Left renal pelvis (tissue), 4 donors: ENCODE data around the gene KCNMA1. TPM values are rescaled to one million over a fixed set of nuclear protein-coding genes. Genes with fewer than 3 reads are reported as not detected.
A peak's percentile ranks its signal among the peaks of the same experiment; 100 is the strongest.
"Not testable (repeated sequence)": the region's sequence is repeated elsewhere in the genome, so short reads cannot be mapped to it uniquely, and the experiment has no call there.

Source experiments
- DNase-seq, 4 donors: peaks; one replicate each; pipeline ENCODE4 v3.0.0-alpha.2; 2013; ENCODE audit warnings: low read depth in 4 of 4, low spot score in 3 of 4
- polyA plus RNA-seq, 4 donors: library from polyadenylated mRNA; unstranded; fragments of 120-200 nt; gene quantifications; one replicate each; pipeline ENCODE4 v1.2.1, GENCODE V29; 2013; ENCODE audit not compliant: insufficient read length in 4 of 4

The KCNMA1 gene
- polyA plus RNA-seq, 4 donors: 3.3 to 4.9 (median 4.4) TPM

DNA sequence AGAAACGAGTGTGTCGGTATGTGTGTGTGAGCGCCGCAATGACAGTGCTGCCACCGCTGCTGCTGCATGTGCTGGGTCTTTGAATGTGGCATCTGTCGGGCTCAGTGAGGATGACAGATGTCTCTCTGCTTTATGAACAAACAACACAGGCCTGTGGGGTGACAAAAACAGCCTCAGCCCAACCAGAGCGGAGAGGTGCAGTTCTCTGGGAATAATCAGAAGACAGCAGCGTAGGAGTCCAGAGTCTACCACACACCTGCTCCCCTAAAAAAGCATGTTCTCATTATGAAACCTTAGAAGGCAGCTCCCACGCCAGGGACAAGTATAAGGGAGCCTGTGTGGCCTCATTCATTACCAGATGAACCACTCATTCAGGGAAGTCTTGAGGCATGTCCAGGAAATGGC lies 278.3 kb downstream of the KCNMA1 start:
- DNase-seq: no peak

DNA sequence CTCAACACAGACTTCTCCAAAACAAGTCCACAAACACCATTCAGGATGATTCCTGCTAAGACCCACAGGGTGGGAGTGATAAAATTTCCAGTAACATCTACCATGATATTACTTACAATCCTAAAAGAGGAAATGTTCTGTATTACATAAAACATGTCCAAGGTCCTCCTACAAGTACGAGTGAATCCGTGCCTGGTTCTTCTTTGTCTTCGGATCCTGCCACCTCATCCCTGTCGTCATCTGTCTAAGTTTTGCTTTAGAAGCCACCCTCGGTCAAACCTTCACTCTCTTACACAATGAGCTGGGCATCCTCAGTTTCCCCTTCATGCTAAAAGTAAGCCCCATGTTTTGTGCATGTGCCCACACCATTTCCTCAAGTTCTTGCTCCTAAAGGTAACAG lies 279.0 kb downstream of the KCNMA1 start:
- no peak for DNase-seq

DNA sequence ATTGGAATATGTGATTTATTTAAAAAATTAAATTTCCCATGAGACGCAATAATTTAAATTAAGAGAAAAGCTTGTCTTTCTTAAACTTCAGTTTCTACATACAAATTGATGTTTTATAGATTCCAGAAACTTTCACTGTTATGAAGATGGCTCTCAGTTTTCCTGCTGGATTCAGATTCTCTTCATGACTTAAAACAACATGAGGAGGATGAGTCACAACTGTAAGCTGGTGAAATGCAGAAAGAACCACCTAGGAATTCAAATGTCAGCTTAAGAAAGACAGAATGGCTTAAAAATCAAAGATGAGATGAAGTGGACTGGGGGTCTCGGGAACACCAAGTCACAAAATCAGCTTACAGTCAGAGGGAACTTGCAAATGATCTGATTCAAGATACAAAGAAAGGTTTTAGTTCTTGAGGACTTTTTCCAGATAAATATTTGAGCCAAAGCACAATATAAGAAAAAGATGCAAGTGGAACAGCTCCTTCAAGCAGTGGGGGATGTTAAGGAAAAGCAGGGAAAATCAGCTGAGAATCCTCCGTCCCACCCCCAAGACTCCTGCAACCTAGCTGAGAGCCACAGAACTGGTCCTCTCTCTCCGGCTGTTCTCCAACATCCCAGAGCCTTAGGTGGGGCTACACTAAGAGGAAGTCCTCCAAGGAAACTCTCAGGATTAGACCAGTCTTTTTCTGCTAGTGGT lies 279.8 kb downstream of the KCNMA1 start:
- DNase-seq: no peak

DNA sequence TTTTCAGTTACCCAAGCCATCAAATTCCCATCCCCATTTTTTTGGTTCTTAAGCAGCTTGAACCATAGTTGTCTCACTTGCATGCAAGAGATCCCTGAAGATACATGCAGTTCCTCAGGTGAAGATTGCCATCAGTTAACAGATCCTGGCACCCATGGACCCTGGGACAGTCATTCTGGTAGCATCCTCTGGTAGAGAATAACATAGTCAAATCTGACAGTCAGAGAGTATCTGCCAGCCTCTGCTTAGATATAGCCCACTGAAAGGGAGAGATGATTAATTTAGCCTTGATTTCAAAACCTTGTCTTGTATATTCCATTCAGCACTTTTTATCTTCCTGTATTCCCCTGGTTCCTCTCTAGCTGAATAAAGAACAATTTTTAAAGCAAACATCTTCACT lies 280.4 kb downstream of the KCNMA1 start:
- DNase-seq: no peak

DNA sequence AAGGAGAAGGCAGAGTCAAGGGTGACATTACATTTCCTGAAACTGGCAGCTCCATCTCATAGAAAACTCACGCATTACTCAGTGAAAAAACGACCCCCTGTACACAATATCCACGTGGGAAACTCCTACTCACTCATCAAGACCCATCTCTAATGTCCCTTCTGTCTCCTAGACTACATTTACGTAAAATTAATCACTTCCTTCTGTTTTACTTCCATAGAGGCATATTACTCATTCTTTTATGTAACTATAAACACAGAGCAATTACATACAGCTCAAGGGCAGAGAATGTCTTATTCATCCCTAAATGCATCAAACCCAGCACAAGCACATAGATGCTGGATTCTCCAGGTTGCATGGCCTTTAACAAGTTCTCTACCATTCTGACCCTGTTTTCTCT lies 281.8 kb downstream of the KCNMA1 start:
- DNase-seq: no peak

DNA sequence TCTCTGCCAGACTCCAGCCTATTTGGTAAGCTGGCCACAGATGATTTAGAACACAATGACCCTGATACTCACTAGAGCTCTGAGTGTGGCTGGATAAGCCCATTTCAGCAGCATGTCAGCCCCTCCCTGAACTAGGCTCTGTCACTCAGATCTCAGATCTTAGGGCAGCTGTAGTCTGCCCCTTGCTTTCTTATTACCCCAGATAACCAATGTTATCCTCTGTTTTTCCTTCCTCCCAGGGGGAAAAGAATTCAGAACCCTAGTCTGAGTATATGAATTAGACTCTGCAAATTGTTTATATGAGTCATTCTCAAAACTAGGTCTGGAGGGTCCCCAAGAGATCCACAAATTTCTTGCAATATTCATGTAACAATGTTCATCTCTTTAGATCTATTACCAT lies 286.2 kb downstream of the KCNMA1 start:
- no peak for DNase-seq

DNA sequence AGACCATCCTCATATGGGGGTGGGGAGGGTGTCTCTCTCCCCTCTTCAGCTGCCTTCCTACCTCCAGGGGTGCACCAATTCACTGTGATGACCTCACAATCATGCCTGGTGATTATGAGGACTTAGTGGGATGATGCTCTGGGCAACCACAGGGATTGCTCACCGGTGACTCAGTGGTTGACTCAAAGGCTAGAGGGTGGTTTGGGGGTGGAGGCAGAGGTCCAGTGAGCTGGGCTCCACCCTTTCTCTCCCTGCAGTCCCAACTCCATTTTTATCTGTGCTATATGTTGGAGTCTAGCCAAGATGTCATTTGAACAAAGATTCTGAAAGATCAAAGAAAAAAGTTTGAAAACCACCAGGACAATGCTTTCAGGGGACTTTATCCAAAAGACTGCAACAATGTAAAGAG lies 286.9 kb downstream of the KCNMA1 start:
- no peak for DNase-seq

DNA sequence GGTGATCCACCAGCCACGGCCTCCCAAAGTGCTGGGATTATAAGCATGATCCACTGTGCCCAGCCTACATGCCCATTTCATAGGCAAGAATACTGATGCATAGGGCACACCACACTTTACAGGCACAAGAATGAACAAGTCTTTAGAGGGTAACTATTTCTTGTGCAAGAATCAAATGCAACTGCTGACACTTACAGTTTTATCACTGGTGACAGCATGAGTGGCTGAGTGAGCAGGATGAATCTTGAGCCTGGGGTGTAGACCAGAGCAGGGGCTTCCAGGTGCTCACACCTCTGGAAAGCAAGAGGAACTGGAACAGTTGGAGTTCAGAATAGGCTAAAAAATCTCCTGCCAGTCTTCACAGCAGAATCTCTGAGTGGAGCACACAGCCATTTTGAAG lies 287.5 kb downstream of the KCNMA1 start:
- DNase-seq: no peak

DNA sequence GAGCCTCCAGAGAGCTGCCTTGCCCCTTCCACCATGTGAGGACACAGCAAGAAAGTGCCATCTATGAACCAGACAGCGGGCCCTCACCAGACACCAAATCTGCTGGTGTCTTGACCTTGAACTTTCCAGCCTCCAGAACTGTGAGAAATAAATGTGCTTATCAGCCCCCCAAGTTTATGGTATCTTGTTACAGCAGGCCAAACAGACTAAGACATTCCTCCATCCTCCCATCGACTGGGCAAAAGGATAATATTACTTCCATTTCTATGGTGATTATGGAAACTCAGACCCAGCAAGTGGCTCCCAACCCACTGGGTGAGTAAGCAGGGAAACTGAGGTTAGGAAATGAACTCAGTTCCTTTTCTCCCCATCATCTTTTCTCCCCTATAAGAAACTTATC lies 288.4 kb downstream of the KCNMA1 start:
- DNase-seq: no peak

DNA sequence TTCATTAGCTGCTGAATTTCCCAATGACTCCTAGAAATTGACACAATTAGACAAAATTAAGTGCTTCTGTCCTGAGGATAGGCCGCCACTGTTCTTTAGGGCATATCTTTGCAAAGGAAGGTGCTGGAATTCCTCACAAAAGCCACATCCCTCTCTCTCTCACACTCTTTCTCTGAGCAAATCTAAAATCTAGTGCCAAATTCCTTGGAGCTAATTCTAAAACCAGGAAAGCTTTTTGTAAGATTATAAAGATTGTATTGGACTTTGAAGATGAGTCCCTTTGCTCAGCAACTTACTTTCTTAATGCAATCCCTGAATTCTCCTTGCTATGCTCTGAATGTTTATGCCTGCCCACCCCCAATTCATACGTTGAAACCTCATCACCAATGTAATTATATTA lies 288.9 kb downstream of the KCNMA1 start:
- no peak for DNase-seq

DNA sequence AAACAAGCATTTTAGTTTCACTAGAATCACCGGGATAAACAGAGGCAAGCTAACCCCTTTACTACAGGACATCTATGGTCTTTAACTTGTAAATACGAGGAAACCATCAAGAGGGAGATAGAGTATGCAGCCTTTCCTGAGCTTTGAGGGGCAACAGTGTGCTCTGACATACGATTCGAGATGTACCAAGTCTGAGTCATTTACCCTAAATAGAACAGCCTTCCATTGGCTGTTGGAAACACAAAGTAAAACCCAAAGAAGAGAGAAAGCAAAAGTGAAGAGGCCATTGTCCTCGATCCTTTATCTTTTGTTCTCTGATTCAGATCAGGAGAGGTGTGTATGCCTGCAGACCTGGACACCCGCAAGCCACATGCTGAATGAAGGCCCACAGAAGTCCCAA lies 289.5 kb downstream of the KCNMA1 start:
- no peak for DNase-seq

DNA sequence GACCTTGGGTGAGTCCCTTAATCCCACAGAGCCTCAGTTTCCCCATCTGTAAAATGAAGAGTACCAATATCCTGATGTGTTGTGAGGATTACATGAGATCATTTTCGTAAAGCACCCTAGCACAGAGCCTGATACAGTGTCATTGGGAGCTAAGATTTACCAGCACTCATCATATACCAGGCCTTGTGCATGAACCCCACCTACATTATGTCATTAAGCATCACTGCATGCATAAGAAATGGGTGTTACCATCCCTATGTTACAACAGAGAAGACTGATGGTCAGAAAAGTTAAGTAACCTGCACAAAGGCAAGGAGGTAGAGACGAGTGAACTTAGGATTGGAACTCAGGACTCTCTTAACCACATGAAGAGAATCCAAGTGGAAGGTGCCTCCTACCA lies 290.6 kb downstream of the KCNMA1 start:
- DNase-seq: no peak

DNA sequence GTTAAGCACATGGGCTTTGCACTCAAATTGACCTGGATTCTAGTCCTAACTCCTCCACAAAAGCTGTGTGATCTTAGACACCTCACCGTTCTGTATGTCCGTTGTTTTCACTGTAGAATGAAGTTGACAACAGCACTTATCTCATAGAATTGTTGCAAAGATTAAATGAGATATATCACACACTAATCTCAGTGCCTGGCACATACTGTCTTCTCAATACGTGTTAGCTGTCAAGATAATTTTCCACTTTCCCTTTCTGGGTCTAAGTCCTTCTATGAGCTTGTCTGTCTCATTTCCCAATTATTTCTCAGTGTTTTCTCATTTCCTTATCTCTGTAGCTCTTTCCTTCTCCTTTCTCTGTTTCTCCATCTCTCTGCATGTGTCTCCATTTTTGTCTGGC lies 296.6 kb downstream of the KCNMA1 start:
- no peak for DNase-seq

DNA sequence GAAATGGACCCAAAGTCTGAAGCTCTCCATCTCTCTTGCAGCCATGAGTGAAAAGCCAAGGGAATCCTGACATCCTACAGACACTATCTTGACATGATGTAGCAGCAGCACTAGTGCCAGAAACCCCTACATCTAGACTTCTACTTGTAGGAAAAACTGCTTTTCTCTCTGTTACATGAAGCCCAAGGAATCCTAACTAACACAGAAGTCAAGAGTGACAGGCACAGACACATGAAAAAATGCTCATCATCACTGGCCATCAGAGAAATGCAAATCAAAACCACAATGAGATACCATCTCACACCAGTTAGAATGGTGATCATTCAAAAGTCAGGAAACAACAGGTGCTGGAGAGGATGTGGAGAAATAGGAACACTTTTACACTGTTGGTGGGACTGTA lies 297.7 kb downstream of the KCNMA1 start:
- not testable (repeated sequence) for DNase-seq

DNA sequence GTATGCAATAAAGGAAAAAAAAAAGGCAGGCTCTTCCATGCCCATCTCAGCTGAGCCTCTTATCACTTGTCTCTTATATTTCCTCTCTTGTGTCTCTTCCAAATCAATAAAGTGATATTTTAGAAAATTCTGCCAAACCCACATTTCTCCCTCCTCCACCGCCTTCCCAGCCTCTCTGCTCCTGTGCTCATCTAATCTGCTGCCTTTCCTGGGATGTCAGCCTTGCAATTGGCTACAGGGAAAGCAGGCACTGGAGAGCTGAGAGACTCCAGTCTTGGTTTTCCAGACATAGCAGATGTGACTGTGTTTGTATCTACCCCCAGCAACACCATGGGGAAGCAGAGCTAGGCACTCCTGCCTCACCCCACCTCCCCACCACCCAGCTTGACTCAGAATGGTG lies 298.4 kb downstream of the KCNMA1 start:
- no peak for DNase-seq

DNA sequence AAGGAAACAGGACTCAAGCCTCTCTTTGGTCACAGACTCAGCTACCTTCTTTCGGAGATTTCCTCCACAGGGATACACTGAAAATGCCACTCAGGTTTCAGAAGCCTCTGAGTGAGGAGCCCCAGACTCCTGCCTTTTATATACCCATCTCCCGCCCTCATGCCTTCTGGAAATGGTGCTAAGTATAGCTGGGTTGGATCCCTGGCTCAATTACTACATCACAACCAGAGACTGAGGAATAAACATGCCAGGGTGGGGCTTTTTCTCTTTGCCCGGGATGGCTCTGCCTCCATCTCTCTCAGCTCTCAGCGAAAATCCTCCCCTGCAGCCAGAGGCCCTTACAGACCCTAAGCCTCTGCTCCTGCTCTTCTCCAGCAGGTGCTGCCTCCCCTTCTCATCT lies 299.5 kb downstream of the KCNMA1 start:
- DNase-seq: no peak

DNA sequence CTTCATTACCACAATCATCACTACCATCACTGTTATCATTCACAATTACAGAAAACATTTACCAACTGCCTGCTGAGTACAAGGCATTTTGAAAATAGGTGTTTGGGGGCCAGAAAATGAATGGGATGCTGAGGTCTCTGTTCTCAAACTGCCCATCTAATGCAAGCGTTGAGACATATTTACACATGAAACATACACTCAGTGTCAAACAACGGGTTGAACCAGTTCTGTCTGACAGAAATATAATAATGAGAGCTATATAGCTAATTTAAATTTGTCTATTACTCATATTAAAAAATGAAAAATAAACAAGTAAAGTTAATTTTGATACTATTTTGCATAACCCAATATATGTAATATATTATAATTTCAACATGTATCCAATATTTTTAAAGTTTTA lies 303.1 kb downstream of the KCNMA1 start:
- DNase-seq: no peak

DNA sequence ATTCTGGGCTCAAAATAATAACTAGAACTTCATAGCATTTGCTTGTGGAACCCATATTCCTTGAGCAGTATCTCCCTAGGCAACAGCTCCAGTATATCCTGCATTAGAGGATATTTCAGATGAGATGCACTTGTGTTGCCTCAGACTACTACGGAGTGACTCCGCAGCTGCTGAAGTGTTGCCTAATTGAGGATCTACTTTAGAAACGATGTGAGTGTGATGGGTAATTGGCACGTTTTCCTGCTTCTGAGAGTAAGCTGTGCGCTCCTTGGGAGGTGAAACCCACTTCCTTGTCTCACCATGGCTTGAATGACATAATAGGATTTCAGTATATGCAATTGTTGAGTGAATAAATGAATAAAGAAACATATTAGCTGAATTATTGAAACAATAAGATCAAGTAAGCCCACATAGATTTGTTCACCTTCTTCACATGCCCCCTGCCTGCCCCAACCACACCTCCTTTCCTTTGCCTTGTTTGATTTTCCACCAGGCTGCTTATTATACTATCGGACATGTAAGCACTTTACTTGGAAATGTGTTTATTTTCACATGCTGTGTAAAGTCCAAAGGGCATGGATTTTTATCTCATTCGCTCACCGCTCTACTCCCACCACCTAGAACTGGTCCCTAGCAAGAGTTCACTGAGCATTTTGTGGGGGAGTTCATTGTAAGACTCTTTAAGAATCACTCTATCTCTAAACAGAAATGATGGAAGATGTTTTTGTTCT lies 303.8 kb downstream of the KCNMA1 start:
- DNase-seq: no peak

DNA sequence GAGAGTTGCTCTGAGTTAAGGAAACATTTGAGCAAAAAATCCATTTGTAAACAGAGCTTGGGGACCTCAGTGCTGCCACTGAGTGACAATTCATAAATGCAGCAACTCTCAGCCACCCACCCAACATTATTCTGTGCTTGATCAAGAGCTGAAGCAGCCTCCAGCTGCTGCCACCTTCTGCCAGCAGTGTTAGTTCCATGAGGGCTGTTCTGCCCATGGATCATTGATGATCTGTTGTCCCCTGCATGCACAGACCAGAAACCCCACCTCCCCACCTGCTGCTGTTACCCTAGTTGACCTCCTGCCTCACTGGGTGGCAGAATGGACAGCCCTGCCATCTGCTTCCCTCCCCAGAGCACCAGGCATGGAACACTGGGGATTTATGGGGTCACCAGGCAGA lies 305.4 kb downstream of the KCNMA1 start:
- no peak for DNase-seq

DNA sequence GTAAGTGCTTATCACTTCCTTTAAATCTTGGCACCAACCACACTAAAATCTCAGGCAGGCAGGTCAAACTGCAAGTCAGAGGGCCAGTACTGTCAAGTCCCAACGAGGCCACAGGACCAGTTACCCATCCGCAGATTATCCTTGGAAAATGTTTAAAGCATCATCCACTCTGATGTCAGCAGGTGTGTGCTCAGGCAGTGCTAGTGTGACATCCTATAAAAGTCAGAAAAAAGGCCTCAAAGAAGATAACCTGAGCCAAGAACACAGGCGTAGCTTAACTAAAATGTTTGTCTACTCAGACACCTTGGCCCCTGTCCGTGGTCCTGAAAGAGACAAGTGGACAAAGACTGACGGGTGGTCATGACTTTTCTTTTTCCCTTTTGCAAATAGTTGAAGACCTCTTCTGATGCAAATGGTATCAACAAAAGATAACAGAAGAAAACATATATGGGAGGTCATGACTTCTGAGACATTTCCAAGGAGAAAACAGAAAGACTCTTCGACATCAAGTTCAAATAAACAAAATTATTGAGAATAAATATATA lies 309.3 kb downstream of the KCNMA1 start:
- peak in 2 of 4 donors; percentile 31 to 42 for DNase-seq

DNA sequence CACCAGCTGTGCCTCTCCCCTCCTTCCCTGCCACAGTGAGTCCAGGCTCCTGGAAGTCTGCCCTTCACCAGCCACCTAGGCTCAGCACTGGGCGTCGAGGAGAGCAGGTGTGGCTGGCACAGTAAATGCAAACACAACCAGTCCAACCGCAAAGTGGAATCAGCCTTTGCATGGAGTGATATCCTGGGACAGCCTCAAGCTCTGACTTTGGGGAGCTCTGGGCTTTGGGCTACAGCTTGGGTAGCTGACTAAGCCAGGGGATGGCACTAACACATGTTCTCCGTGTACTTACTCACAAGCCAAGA lies 312.4 kb downstream of the KCNMA1 start:
- DNase-seq: no peak

DNA sequence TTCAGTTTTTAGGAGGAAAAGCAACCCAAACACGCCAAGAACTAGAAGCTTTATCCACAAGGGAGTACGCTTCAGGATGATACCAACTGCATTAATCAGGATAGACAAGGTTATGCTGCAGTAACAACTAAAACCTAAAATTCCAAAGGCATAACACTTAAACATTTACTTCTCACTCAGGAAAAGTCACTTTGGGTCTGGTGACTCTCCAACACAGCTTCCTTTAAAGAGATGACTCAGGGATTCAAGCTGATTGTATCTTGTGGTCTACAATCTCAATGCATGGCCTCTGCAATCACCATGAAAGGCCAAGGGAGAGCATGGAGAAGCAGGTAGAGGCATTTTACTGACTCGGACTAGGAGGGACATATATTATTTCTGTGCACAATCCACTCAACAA lies 315.8 kb downstream of the KCNMA1 start:
- no peak for DNase-seq
